H1 (cell line): ENCODE measurements around the gene ARHGAP21. TPM values are rescaled to one million over a fixed set of nuclear protein-coding genes. Genes with fewer than 3 reads are reported as not detected.

Experiments
- CTCF ChIA-PET: fragments of 300-600 bp; sonication (Branson Sonifier 250); formaldehyde crosslinking; loops from one replicate; lab custom pipeline; 2021; ENCODE audit not compliant: partially characterized antibody; lab: Charles Lee
- POLR2A ChIA-PET: fragments of 300-600 bp; sonication (Branson Sonifier 250); formaldehyde crosslinking; loops from one replicate; lab custom pipeline; 2021; ENCODE audit warnings: inconsistent platforms; ENCODE audit not compliant: partially characterized antibody; lab: Charles Lee
- DNase-seq, 2 experiments: peaks; one replicate each; pipeline versions ENCODE4 v3.0.0 to v3.0.0-alpha.2; 2010 to 2022; ENCODE audit warnings: low spot score in 2 of 2, low read depth in 1 of 2, mixed read lengths in 1 of 2
- FAIRE-seq: peaks from 2 replicates; lab custom pipeline; 2011; peaks lifted over from hg19 to GRCh38; lab: Jason Lieb, UNC
- H2AFZ ChIP-seq: 2 replicates; pipeline ENCODE4 v1.8.1; 2012; ENCODE audit warnings: low read length, inconsistent platforms
- H2AK5ac ChIP-seq: 2 replicates; pipeline ENCODE4 v1.6.1; 2013; ENCODE audit warnings: low read depth, low read length
- H2BK120ac ChIP-seq: replicated peaks from 2 replicates; pipeline ENCODE3; 2013; ENCODE audit warnings: low read depth, low read length, inconsistent platforms
- H2BK12ac ChIP-seq: 2 replicates; pipeline ENCODE4 v1.6.1; 2013; ENCODE audit warnings: low read depth, low read length
- H2BK15ac ChIP-seq: 2 replicates; pipeline ENCODE4 v1.6.1; 2013; ENCODE audit warnings: low read length
- H2BK20ac ChIP-seq: 2 replicates; pipeline ENCODE4 v1.6.1; 2013; ENCODE audit warnings: low read length
- H2BK5ac ChIP-seq: 2 replicates; pipeline ENCODE4 v1.6.1; 2013; ENCODE audit warnings: low read depth, low read length
- H3K14ac ChIP-seq: 2 replicates; pipeline ENCODE4 v1.6.1; 2013; ENCODE audit warnings: inconsistent platforms; ENCODE audit not compliant: insufficient read length
- H3K18ac ChIP-seq: 2 replicates; pipeline ENCODE4 v1.6.1; 2013; ENCODE audit warnings: low read length; ENCODE audit errors: extremely low read depth
- H3K23ac ChIP-seq: 2 replicates; pipeline ENCODE4 v1.6.1; 2013; ENCODE audit warnings: inconsistent platforms; ENCODE audit not compliant: insufficient read length
- H3K23me2 ChIP-seq: 2 replicates; pipeline ENCODE4 v1.6.1; 2013; ENCODE audit warnings: low read depth, low read length
- H3K27ac ChIP-seq: 2 replicates; pipeline ENCODE4 v1.6.1; 2011; ENCODE audit warnings: low read depth, low read length, inconsistent platforms
- H3K27me3 ChIP-seq, 4 experiments: replicated peaks in 1 of 4; 1 replicate in 1 of 4; 2 replicates in 3 of 4; pipeline versions ENCODE4 v1.6.1 to v1.8.1; 2011 to 2013; ENCODE audit warnings: low read length in 3 of 4, mild to moderate bottlenecking in 3 of 4, inconsistent platforms in 2 of 4, mixed read lengths in 2 of 4, moderate library complexity in 1 of 4; ENCODE audit not compliant: control insufficient read depth in 3 of 4, insufficient read depth in 3 of 4; ENCODE audit errors: extremely low read depth in 1 of 4
- H3K36me3 ChIP-seq, 4 experiments: 2 replicates each; pipeline versions ENCODE4 v1.6.1 to v1.8.1; 2011 to 2013; ENCODE audit warnings: mild to moderate bottlenecking in 4 of 4, low read length in 3 of 4, moderate library complexity in 2 of 4, control low read depth in 1 of 4, inconsistent platforms in 1 of 4; ENCODE audit not compliant: insufficient read depth in 4 of 4, control insufficient read depth in 2 of 4
- H3K4ac ChIP-seq: replicated peaks from 2 replicates; pipeline ENCODE3; 2013; ENCODE audit warnings: low read length, low read depth, mixed read lengths, inconsistent platforms; ENCODE audit not compliant: insufficient read length
- H3K4me1 ChIP-seq, 4 experiments: replicated peaks in 1 of 4; 1 replicate in 1 of 4; 2 replicates in 3 of 4; pipeline versions ENCODE4 v1.6.1 to v1.8.1; 2011 to 2013; ENCODE audit warnings: low read length in 3 of 4, inconsistent platforms in 2 of 4, mixed read lengths in 1 of 4; ENCODE audit not compliant: insufficient read depth in 4 of 4, control insufficient read depth in 3 of 4
- H3K4me2 ChIP-seq, 2 experiments: 2 replicates each; pipeline versions ENCODE4 v1.6.1 to v1.8.1; 2011 to 2013; ENCODE audit warnings: low read depth in 2 of 2, low read length in 2 of 2, control low read depth in 1 of 2, inconsistent platforms in 1 of 2, mild to moderate bottlenecking in 1 of 2; ENCODE audit not compliant: insufficient read depth in 1 of 2
- H3K4me3 ChIP-seq, 4 experiments: fragments of 200-600, 300-600 bp in 1 of 4; sonication (generic), shearing (Covaris generic), sonication (Bioruptor Twin) in 1 of 4; 2 replicates each; pipeline versions ENCODE4 v1.5.1 to v1.8.1; 2011 to 2016; ENCODE audit warnings: low read length in 4 of 4, low read depth in 3 of 4, control low read depth in 2 of 4, inconsistent platforms in 2 of 4, mild to moderate bottlenecking in 2 of 4, mixed read lengths in 1 of 4, moderate library complexity in 1 of 4; ENCODE audit not compliant: insufficient read depth in 2 of 4; ENCODE audit errors: extremely low read depth in 1 of 4
- H3K56ac ChIP-seq: replicated peaks from 2 replicates; pipeline ENCODE3; 2013; ENCODE audit warnings: low read depth, mild to moderate bottlenecking, mixed read lengths, low read length, inconsistent platforms; ENCODE audit not compliant: insufficient read length
- H3K79me1 ChIP-seq: 2 replicates; pipeline ENCODE4 v1.6.1; 2013; ENCODE audit warnings: low read depth, low read length, control low read depth
- H3K79me2 ChIP-seq, 2 experiments: 2 replicates each; pipeline versions ENCODE4 v1.6.1 to v1.8.1; 2012 to 2013; ENCODE audit warnings: low read length in 2 of 2, mild to moderate bottlenecking in 2 of 2, inconsistent platforms in 1 of 2; ENCODE audit not compliant: insufficient read depth in 2 of 2, control insufficient read depth in 1 of 2
- H3K9ac ChIP-seq, 4 experiments: replicated peaks in 1 of 4; 1 replicate in 1 of 4; 2 replicates in 3 of 4; pipeline versions ENCODE4 v1.6.1 to v1.8.1; 2011 to 2013; ENCODE audit warnings: low read depth in 3 of 4, low read length in 3 of 4, control low read depth in 2 of 4, mild to moderate bottlenecking in 2 of 4, moderate library complexity in 2 of 4, inconsistent platforms in 1 of 4; ENCODE audit errors: extremely low read depth in 1 of 4
- H3K9me3 ChIP-seq, 2 experiments: 2 replicates each; pipeline versions ENCODE4 v1.6.1 to v1.8.1; 2012 to 2013; ENCODE audit warnings: mild to moderate bottlenecking in 2 of 2, moderate library complexity in 2 of 2, control low read depth in 1 of 2, inconsistent platforms in 1 of 2, low read depth in 1 of 2, low read length in 1 of 2, mixed read lengths in 1 of 2; ENCODE audit not compliant: insufficient read depth in 2 of 2
- H4K20me1 ChIP-seq, 2 experiments: replicated peaks in 1 of 2; 2 replicates each; pipeline versions ENCODE3 to v1.8.1; 2011 to 2013; ENCODE audit warnings: inconsistent platforms in 2 of 2, low read length in 2 of 2, mild to moderate bottlenecking in 1 of 2; ENCODE audit not compliant: insufficient read depth in 2 of 2, control insufficient read depth in 1 of 2
- H4K5ac ChIP-seq: 2 replicates; pipeline ENCODE4 v1.6.1; 2013; ENCODE audit warnings: low read length, low read depth, mixed read lengths, inconsistent platforms; ENCODE audit not compliant: insufficient read length
- H4K8ac ChIP-seq: 2 replicates; pipeline ENCODE4 v1.8.0; 2013; ENCODE audit warnings: mild to moderate bottlenecking, moderate library complexity, low read length, inconsistent platforms; ENCODE audit not compliant: insufficient read depth; ENCODE audit errors: extremely low read depth
- H4K91ac ChIP-seq: replicated peaks from 2 replicates; pipeline ENCODE3; 2013; ENCODE audit warnings: low read length, mixed read lengths, inconsistent platforms; ENCODE audit not compliant: insufficient read length
- KDM5A ChIP-seq: fragments of 200-600 bp; IDR thresholded peaks from 2 replicates; pipeline ENCODE4 v1.7.1; 2012; ENCODE audit warnings: mild to moderate bottlenecking, low read length, inconsistent platforms, mixed read lengths
- NANOG ChIP-seq: IDR thresholded peaks from 2 replicates; pipeline ENCODE4 v1.6.1; 2011; ENCODE audit warnings: low read length, low read depth, mild to moderate bottlenecking, inconsistent platforms; ENCODE audit not compliant: insufficient read depth, poor library complexity, severe bottlenecking
- PHF8 ChIP-seq: fragments of 200-600 bp; sonication (generic); conservative IDR thresholded peaks from 2 replicates; pipeline ENCODE4 v1.7.1; 2012; ENCODE audit warnings: low read depth, mild to moderate bottlenecking, inconsistent platforms, low read length, moderate library complexity
- POLR2A ChIP-seq, 2 experiments: IDR thresholded peaks; 1 replicate in 1 of 2; 2 replicates in 1 of 2; pipeline ENCODE4 v1.6.1; 2011; ENCODE audit warnings: low read depth in 2 of 2, low read length in 2 of 2, mild to moderate bottlenecking in 2 of 2; ENCODE audit errors: control extremely low read depth in 1 of 2
- RFX5 ChIP-seq: IDR thresholded peaks from 2 replicates; pipeline ENCODE4 v1.6.1; 2011; ENCODE audit warnings: low read depth, low read length, improper control_type of control experiment, borderline replicate concordance
- RNF2 ChIP-seq: fragments of 200-900, 300-1000 bp; sonication (generic); IDR thresholded peaks from 2 replicates; pipeline ENCODE4 v1.7.1; 2016; ENCODE audit warnings: borderline replicate concordance, low read depth, mild to moderate bottlenecking, antibody characterized with exemption, low read length; ENCODE audit not compliant: poor library complexity, severe bottlenecking; ENCODE audit errors: missing control alignments
- SIN3A ChIP-seq, 2 experiments: IDR thresholded peaks in 1 of 2; conservative IDR thresholded peaks in 1 of 2; 2 replicates each; pipeline ENCODE4 v1.6.1; 2011 to 2012; ENCODE audit warnings: low read length in 2 of 2, improper control_type of control experiment in 1 of 2, low read depth in 1 of 2, mild to moderate bottlenecking in 1 of 2
- SP1 ChIP-seq: IDR thresholded peaks from 2 replicates; pipeline ENCODE4 v1.6.1; 2011; ENCODE audit warnings: low read depth, low read length
- SRF ChIP-seq: IDR thresholded peaks from 2 replicates; pipeline ENCODE4 v1.6.1; 2011; ENCODE audit warnings: mild to moderate bottlenecking, low read depth, low read length, moderate library complexity
- WGBS, 2 experiments: shearing (Covaris generic) in 1 of 2; methylation state at CpG; one replicate each; pipeline versions ENCODE4 v1.1.6 to v1.1.7; 2013 to 2015; ENCODE audit warnings: low lambda C conversion rate in 2 of 2, mixed read lengths in 2 of 2, inconsistent platforms in 1 of 2, low coverage in 1 of 2, missing lambda C conversion rate in 1 of 2; ENCODE audit not compliant: insufficient replicate concordance in 2 of 2, insufficient coverage in 1 of 2, insufficient read length in 1 of 2; ENCODE audit errors: extremely low coverage in 1 of 2, missing lambda C conversion rate in 1 of 2; 5-methylcytosine and 5-hydroxymethylcytosine counted together
- polyA plus RNA-seq, 7 experiments: library from polyadenylated mRNA; depleted of rRNA in 3 of 7; stranded (reverse) in 5 of 7; unstranded in 2 of 7; fragments of >200 nt in 5 of 7; fragments of 200-250 nt in 2 of 7; gene quantifications; 1 replicate in 5 of 7; 2 replicates in 1 of 7; 4 replicates in 1 of 7; pipeline versions ENCODE4 v1.2.1 to v1.2.3, GENCODE V29; 2011 to 2013; ENCODE audit warnings: missing spikeins in 2 of 7, mixed read lengths in 2 of 7
- total RNA-seq: library from RNA; stranded (reverse); fragmentation: NEBNext Ultra II Directional; extraction: Animal tissue kit (Norgen Biotek cat#: 25700); gene quantifications from 2 replicates; pipeline ENCODE4 v1.2.1, GENCODE V29; 2021
- TF ChIP-seq, protein P1 (sequence below): IDR thresholded peaks from 2 replicates; pipeline ENCODE4 v1.6.1; 2012; ENCODE audit warnings: low read length, inconsistent platforms

The ARHGAP21 gene
- total and polyA plus RNA-seq, 2 of the 8 experiments (the other 6 are each of a cell fraction or from before 2014, with no cell fraction given): 14.4 to 35.3 TPM

GRCh38 chr10:24570658-24571426 lies 152.8 kb downstream of the ARHGAP21 start:
- H2BK15ac ChIP-seq: no peak overlapping the region
- H3K79me1 ChIP-seq: no peaks in the 10 kb centered on the region
- H3K36me3 ChIP-seq: no peaks in the 10 kb centered on the region
- no peak overlapping the region for H4K5ac ChIP-seq
- no peak overlapping the region for H2AK5ac ChIP-seq
- no peak overlapping the region for H4K8ac ChIP-seq
- no peak overlapping the region for H3K56ac ChIP-seq
- no peak overlapping the region for H3K27ac ChIP-seq
- H3K4me1 ChIP-seq: peaks cover 0 to 2% (median 0%) of the 10 kb centered on the region in 4 experiments; a peak in 1 of 7 replicates
- no peak overlapping the region for H3K4me2 ChIP-seq
- H4K91ac ChIP-seq: no peak overlapping the region
- no peaks in the 10 kb centered on the region for H3K27me3 ChIP-seq
- no peak overlapping the region for H2BK12ac ChIP-seq
- H3K4ac ChIP-seq: no peak overlapping the region
- no peak for DNase-seq
- H2AFZ ChIP-seq: no peak overlapping the region
- H4K20me1 ChIP-seq: no peaks in the 10 kb centered on the region
- H2BK5ac ChIP-seq: no peak overlapping the region
- no peaks in the 10 kb centered on the region for H3K23me2 ChIP-seq
- H2BK120ac ChIP-seq: no peak overlapping the region
- H3K4me3 ChIP-seq: no peak overlapping the region
- FAIRE-seq: no peak
- POLR2A ChIA-PET: interaction anchor here (0.6 to 1.4 kb wide), 2 partner anchors 9 to 178 kb away, joined by 3 to 4 read pairs; no protein-coding TSS in a partner anchor
- no peak overlapping the region for H3K23ac ChIP-seq
- 89% methylated on average over 9 of the region's 9 CpGs; no CpG with 5 or more reads in 1 of the 2 experiments for WGBS, 2 experiments
- H2BK20ac ChIP-seq: no peak overlapping the region
- H3K14ac ChIP-seq: no peak overlapping the region
- H3K9me3 ChIP-seq: no peaks in the 10 kb centered on the region
- CTCF ChIA-PET: interaction anchor here (0.6 to 2.3 kb wide), 6 partner anchors 8 to 510 kb away, joined by 3 to 12 read pairs (median 4); no protein-coding TSS in a partner anchor
- no peak overlapping the region for H3K9ac ChIP-seq
- no peaks in the 10 kb centered on the region for H3K79me2 ChIP-seq
- H3K18ac ChIP-seq: no peak overlapping the region
- no peak for TF ChIP-seq SRF
- TF ChIP-seq, protein P1, sequence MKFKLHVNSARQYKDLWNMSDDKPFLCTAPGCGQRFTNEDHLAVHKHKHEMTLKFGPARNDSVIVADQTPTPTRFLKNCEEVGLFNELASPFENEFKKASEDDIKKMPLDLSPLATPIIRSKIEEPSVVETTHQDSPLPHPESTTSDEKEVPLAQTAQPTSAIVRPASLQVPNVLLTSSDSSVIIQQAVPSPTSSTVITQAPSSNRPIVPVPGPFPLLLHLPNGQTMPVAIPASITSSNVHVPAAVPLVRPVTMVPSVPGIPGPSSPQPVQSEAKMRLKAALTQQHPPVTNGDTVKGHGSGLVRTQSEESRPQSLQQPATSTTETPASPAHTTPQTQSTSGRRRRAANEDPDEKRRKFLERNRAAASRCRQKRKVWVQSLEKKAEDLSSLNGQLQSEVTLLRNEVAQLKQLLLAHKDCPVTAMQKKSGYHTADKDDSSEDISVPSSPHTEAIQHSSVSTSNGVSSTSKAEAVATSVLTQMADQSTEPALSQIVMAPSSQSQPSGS: no peak
- TF ChIP-seq NANOG: no peak
- no peak for TF ChIP-seq POLR2A (IDR thresholded peaks at IDR 0.05; ENCODE audit: control extremely low read depth in 1 of 2, low read depth in 2 of 2, low read length in 2 of 2)
- no peak for TF ChIP-seq KDM5A
- no peak for TF ChIP-seq SP1
- no peak for TF ChIP-seq SIN3A (conservative IDR thresholded peaks at IDR 0.05 in 1 of 2, IDR thresholded peaks at IDR 0.05 in 1 of 2; ENCODE audit: low read depth in 1 of 2, low read length in 2 of 2)
- no peak for TF ChIP-seq RNF2
- TF ChIP-seq RFX5: no peak
- TF ChIP-seq PHF8: no peak
